GM15510 (cell line): ENCODE results near the gene ZNF385C.

Experiments used
- POLR2A ChIP-seq: IDR thresholded peaks from 3 replicates; pipeline ENCODE4 v1.6.1; 2011; ENCODE audit warnings: borderline replicate concordance; ENCODE audit not compliant: insufficient read length; ENCODE audit errors: extremely low read depth

Gene ZNF385C

GRCh38 chr17:42097691-42098631 is at the start of gene ZNF385C:
Gene ZNF385C, minus strand, starts transcription at chr17:42098473. Its CDS starts 35,417 bp downstream, at chr17:42063056.
- TF ChIP-seq POLR2A: no peak

- TF ChIP-seq POLR2A: no peak
These were observed 48.8 kb upstream of the ZNF385C start for GRCh38 chr17:42146911-42147607.

GRCh38 chr17:42142371-42142896 is 44.2 kb upstream of the ZNF385C start:
- no peak for TF ChIP-seq POLR2A

- no peak for TF ChIP-seq POLR2A
These were observed 43.1 kb upstream of the ZNF385C start for GRCh38 chr17:42141382-42141781.

- no peak for TF ChIP-seq POLR2A
These were observed 40.6 kb upstream of the ZNF385C start for GRCh38 chr17:42138749-42139492.

GRCh38 chr17:42136654-42137051 is 38.4 kb upstream of the ZNF385C start:
- TF ChIP-seq POLR2A: no peak

GRCh38 chr17:42135664-42136653 is 37.7 kb upstream of the ZNF385C start:
- TF ChIP-seq POLR2A: no peak

- TF ChIP-seq POLR2A: no peak
These were observed 36.9 kb upstream of the ZNF385C start for GRCh38 chr17:42135151-42135550.

- no peak for TF ChIP-seq POLR2A
These were observed 35.3 kb upstream of the ZNF385C start for GRCh38 chr17:42133461-42134041.

- no peak for TF ChIP-seq POLR2A
These were observed 34.7 kb upstream of the ZNF385C start for GRCh38 chr17:42132941-42133340.

- TF ChIP-seq POLR2A: no peak
These were observed 33.7 kb upstream of the ZNF385C start for GRCh38 chr17:42131981-42132432.

GRCh38 chr17:42131232-42131631 is 33.0 kb upstream of the ZNF385C start:
- TF ChIP-seq POLR2A: no peak

GRCh38 chr17:42130310-42130936 is 32.1 kb upstream of the ZNF385C start:
- TF ChIP-seq POLR2A: no peak
